Panc1 (cell line): Measurements from ENCODE around the gene NOL9.

ENCODE experiments used
- POLR2AphosphoS5 ChIP-seq: IDR thresholded peaks from 2 replicates; pipeline ENCODE4 v1.6.1; 2012; ENCODE audit warnings: mild to moderate bottlenecking, low read depth, low read length, moderate library complexity
- SIN3A ChIP-seq: IDR thresholded peaks from 2 replicates; pipeline ENCODE4 v1.6.1; 2012; ENCODE audit warnings: low read depth, mild to moderate bottlenecking, low read length, moderate library complexity, borderline replicate concordance; ENCODE audit not compliant: insufficient read depth
- TCF7L2 ChIP-seq: IDR thresholded peaks from 2 replicates; pipeline ENCODE4 v1.6.1; 2011; ENCODE audit warnings: mild to moderate bottlenecking, low read depth, low read length, inconsistent platforms
- TF ChIP-seq, protein P1 (sequence below): fragments of 450-650 bp; IDR thresholded peaks from 2 replicates; pipeline ENCODE4 v1.5.1; 2017; ENCODE audit warnings: mild to moderate bottlenecking
- TF ChIP-seq, protein P2 (sequence below), 2 experiments: IDR thresholded peaks; 2 replicates each; pipeline ENCODE4 v1.6.1; 2011 to 2012; ENCODE audit warnings: low read depth in 2 of 2, control low read depth in 1 of 2, low read length in 1 of 2, mild to moderate bottlenecking in 1 of 2, moderate library complexity in 1 of 2; ENCODE audit not compliant: insufficient read depth in 1 of 2

DNA sequence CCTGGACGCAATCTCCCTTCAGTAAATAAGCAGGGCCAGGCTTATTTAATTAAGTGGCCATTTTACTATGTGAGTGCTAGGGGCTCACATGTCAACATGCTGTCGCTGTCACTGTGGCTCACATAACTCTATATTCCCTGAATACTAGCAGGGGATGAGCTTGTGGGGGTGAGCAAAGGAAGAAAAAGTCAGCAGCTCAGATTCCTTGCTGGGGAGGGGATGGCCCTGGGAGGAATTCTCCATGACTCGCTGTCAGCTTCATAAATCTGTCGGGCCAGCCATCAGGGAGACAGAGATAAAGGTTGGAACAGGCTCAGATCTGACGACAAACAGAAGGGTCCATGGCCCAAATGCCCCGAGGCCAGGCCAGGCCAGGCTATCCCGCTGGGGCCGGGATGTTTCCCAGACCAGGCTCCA, 36.9 kb downstream of the NOL9 start:
- TF ChIP-seq, protein P1, sequence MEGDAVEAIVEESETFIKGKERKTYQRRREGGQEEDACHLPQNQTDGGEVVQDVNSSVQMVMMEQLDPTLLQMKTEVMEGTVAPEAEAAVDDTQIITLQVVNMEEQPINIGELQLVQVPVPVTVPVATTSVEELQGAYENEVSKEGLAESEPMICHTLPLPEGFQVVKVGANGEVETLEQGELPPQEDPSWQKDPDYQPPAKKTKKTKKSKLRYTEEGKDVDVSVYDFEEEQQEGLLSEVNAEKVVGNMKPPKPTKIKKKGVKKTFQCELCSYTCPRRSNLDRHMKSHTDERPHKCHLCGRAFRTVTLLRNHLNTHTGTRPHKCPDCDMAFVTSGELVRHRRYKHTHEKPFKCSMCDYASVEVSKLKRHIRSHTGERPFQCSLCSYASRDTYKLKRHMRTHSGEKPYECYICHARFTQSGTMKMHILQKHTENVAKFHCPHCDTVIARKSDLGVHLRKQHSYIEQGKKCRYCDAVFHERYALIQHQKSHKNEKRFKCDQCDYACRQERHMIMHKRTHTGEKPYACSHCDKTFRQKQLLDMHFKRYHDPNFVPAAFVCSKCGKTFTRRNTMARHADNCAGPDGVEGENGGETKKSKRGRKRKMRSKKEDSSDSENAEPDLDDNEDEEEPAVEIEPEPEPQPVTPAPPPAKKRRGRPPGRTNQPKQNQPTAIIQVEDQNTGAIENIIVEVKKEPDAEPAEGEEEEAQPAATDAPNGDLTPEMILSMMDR: no peak
- TF ChIP-seq, protein P2, sequence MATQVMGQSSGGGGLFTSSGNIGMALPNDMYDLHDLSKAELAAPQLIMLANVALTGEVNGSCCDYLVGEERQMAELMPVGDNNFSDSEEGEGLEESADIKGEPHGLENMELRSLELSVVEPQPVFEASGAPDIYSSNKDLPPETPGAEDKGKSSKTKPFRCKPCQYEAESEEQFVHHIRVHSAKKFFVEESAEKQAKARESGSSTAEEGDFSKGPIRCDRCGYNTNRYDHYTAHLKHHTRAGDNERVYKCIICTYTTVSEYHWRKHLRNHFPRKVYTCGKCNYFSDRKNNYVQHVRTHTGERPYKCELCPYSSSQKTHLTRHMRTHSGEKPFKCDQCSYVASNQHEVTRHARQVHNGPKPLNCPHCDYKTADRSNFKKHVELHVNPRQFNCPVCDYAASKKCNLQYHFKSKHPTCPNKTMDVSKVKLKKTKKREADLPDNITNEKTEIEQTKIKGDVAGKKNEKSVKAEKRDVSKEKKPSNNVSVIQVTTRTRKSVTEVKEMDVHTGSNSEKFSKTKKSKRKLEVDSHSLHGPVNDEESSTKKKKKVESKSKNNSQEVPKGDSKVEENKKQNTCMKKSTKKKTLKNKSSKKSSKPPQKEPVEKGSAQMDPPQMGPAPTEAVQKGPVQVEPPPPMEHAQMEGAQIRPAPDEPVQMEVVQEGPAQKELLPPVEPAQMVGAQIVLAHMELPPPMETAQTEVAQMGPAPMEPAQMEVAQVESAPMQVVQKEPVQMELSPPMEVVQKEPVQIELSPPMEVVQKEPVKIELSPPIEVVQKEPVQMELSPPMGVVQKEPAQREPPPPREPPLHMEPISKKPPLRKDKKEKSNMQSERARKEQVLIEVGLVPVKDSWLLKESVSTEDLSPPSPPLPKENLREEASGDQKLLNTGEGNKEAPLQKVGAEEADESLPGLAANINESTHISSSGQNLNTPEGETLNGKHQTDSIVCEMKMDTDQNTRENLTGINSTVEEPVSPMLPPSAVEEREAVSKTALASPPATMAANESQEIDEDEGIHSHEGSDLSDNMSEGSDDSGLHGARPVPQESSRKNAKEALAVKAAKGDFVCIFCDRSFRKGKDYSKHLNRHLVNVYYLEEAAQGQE (IDR thresholded peaks at IDR 0.05; ENCODE audit: insufficient read depth in 1 of 2, low read depth in 2 of 2, low read length in 1 of 2): no peak
- TF ChIP-seq POLR2AphosphoS5: no peak
- TF ChIP-seq SIN3A: no peak
- no peak for TF ChIP-seq TCF7L2
